ENCODE data around the gene CACNA1I. TPM values are rescaled to one million over a fixed set of nuclear protein-coding genes. Genes with fewer than 3 reads are reported as not detected.

CACNA1I gene
- total and polyA plus RNA-seq, 9 donors: 0.02 to 0.23 (median 0.09) TPM; not detected in 1

GRCh38 chr22:39594411-39594810, 23.9 kb downstream of the CACNA1I start:
- Histone ChIP-seq H3K27me3 (no peaks in the 10 kb centered on the region), H3K36me3 (no peaks in the 10 kb centered on the region), H3K4me1 (ENCODE audit: insufficient read depth) (peaks cover 13% of the 10 kb centered on the region), H3K27ac (no peak overlapping the region), H3K4me3 (no peak overlapping the region), H3K9me3 (no peaks in the 10 kb centered on the region)
- TF ChIP-seq POLR2A (IDR thresholded peaks at IDR 0.05) (no peak), EP300 (IDR thresholded peaks at IDR 0.05) (no peak)
- TF ChIP-seq, protein P1, sequence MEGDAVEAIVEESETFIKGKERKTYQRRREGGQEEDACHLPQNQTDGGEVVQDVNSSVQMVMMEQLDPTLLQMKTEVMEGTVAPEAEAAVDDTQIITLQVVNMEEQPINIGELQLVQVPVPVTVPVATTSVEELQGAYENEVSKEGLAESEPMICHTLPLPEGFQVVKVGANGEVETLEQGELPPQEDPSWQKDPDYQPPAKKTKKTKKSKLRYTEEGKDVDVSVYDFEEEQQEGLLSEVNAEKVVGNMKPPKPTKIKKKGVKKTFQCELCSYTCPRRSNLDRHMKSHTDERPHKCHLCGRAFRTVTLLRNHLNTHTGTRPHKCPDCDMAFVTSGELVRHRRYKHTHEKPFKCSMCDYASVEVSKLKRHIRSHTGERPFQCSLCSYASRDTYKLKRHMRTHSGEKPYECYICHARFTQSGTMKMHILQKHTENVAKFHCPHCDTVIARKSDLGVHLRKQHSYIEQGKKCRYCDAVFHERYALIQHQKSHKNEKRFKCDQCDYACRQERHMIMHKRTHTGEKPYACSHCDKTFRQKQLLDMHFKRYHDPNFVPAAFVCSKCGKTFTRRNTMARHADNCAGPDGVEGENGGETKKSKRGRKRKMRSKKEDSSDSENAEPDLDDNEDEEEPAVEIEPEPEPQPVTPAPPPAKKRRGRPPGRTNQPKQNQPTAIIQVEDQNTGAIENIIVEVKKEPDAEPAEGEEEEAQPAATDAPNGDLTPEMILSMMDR (IDR thresholded peaks at IDR 0.05): no peak
- peak in 1 of 5 donors; percentile 38 for DNase-seq
- 59 to 73% (median 66%) methylated on average over 7 of the region's 7 CpGs for WGBS, 3 donors
- intact Hi-C loops (cut with DNase I): no loop called here

DNA sequence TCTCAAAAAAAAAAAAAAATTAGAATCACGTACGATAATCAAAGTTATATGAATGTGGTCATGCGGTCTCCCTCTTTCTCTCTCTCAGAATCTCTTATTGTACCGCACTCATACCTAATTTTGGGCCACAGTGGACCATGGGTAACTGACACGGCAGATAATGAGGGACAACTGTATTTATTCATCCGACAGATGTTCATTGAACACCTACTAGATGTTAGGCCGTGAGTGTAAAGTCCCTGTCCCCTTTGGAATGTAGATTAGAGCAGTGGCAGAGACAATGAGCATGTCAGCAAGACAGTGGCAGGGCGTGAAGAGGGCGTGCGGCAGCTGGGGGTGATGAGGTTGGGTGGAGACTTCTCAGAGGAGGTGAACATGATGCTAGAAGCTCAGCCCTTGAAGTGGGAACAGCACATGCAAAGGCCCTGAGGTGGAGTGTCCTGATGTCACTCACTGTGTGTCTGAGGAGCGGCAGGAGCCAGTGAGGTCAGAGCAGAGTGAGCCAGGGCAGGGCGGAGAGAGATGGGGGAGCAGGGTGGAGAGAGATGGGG, 25.1 kb downstream of the CACNA1I start:
- no peak overlapping the region for H3K4me3 ChIP-seq
- H3K36me3 ChIP-seq: no peaks in the 10 kb centered on the region
- 83 to 93% (median 87%) methylated on average over 12 of the region's 12 CpGs for WGBS, 3 donors
- H3K27ac ChIP-seq: no peak overlapping the region
- intact Hi-C loops (cut with DNase I): no loop called here
- H3K27me3 ChIP-seq: no peaks in the 10 kb centered on the region
- peaks cover 13% of the 10 kb centered on the region for H3K4me1 ChIP-seq (ENCODE audit: insufficient read depth)
- H3K9me3 ChIP-seq: no peaks in the 10 kb centered on the region
- DNase-seq: no peak
- TF ChIP-seq EP300 (IDR thresholded peaks at IDR 0.05) (no peak), POLR2A (IDR thresholded peaks at IDR 0.05) (no peak)
- TF ChIP-seq, protein P1 (IDR thresholded peaks at IDR 0.05): no peak

DNA sequence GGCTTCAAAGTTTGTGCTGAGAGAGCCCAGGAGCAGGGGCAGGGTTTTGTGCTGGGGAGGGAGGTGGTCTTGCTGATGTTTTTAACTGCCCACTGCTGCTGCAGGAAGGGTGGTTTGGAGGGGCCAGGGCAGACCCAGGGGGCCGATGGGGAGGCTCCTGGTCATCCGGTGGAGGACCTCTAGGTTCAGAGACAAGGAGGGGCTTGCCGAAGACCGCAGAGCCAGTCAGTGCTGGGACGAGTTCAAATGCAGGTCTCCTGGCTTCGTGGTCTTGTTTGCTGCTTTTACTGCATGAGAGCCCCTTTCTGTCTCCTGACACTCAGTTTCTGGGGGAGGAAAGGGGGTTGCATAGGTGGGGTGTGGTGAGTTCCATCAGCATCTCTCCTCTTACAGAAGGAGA, 26.0 kb downstream of the CACNA1I start:
- H3K4me3 ChIP-seq: no peak overlapping the region
- no peaks in the 10 kb centered on the region for H3K9me3 ChIP-seq
- no peaks in the 10 kb centered on the region for H3K27me3 ChIP-seq
- no peaks in the 10 kb centered on the region for H3K36me3 ChIP-seq
- WGBS, 3 donors: 59 to 66% (median 59%) methylated on average over 6 of the region's 6 CpGs
- no peak for TF ChIP-seq POLR2A (IDR thresholded peaks at IDR 0.05)
- TF ChIP-seq EP300 (IDR thresholded peaks at IDR 0.05): no peak
- TF ChIP-seq, protein P1 (IDR thresholded peaks at IDR 0.05): no peak
- no peak overlapping the region for H3K27ac ChIP-seq
- no peak for DNase-seq
- H3K4me1 ChIP-seq (ENCODE audit: insufficient read depth): peaks cover 13% of the 10 kb centered on the region
- intact Hi-C loops (cut with DNase I): no loop called here

GRCh38 chr22:39597236-39597869, 26.8 kb downstream of the CACNA1I start:
- DNase-seq: no peak
- Histone ChIP-seq H3K9me3 (no peaks in the 10 kb centered on the region), H3K4me1 (ENCODE audit: insufficient read depth) (peaks cover 11% of the 10 kb centered on the region), H3K36me3 (no peaks in the 10 kb centered on the region), H3K4me3 (no peak overlapping the region), H3K27me3 (no peaks in the 10 kb centered on the region), H3K27ac (no peak overlapping the region)
- WGBS, 3 donors: 78 to 85% (median 82%) methylated on average over 8 of the region's 8 CpGs
- intact Hi-C loops (cut with DNase I): no loop called here
- no peak for TF ChIP-seq EP300 (IDR thresholded peaks at IDR 0.05)
- TF ChIP-seq POLR2A (IDR thresholded peaks at IDR 0.05): no peak
- TF ChIP-seq, protein P1 (IDR thresholded peaks at IDR 0.05): no peak
